ENCODE results near the gene GALNT11. TPM values are rescaled to one million over a fixed set of nuclear protein-coding genes. Genes with fewer than 3 reads are reported as not detected.

GALNT11 gene
- polyA plus RNA-seq, 2 of the 4 experiments (the other 2 are of a cell fraction), result 27.4 to 44.3 TPM

GRCh38 chr7:152132812-152133211 lies 107.3 kb downstream of the GALNT11 start:
- TF ChIP-seq CEBPB (IDR thresholded peaks at IDR 0.05) (no peak), RARB (CRISPR knock-in tag; IDR thresholded peaks at IDR 0.05) (no peak), HDAC2 (IDR thresholded peaks at IDR 0.05) (no peak), KDM5A (IDR thresholded peaks at IDR 0.05) (no peak), ESRRA (IDR thresholded peaks at IDR 0.05; ENCODE audit: borderline replicate concordance, low read length) (no peak), FOSL2 (IDR thresholded peaks at IDR 0.05) (no peak), FOSL2 (CRISPR knock-in tag; IDR thresholded peaks at IDR 0.05) (no peak)
- POLR2A ChIA-PET, result no interaction called here
- ATAC-seq (no peak), DNase-seq (ENCODE audit: low read depth in 1 of 2, low spot score in 1 of 2) (no peak), FAIRE-seq (no peak)
- Histone ChIP-seq H3K4me3 (no peak overlapping the region), H3K4me1 (no peaks in the 10 kb centered on the region), H3K4me2 (no peak overlapping the region), H3K9me3 (no peaks in the 10 kb centered on the region), H3K27ac (no peak overlapping the region)
- CTCF ChIA-PET, result interaction anchor here (0.9 to 1.9 kb wide), 2 partner anchors 9 to 15 kb away, joined by 4 to 7 read pairs; no protein-coding TSS in a partner anchor
- WGBS (ENCODE audit: missing lambda C conversion rate), result 93% methylated on average over 5 of the region's 5 CpGs

- Histone ChIP-seq H3K4me3 (no peak overlapping the region), H3K4me2 (no peak overlapping the region), H3K9me3 (no peaks in the 10 kb centered on the region), H3K27ac (no peak overlapping the region), H3K4me1 (no peaks in the 10 kb centered on the region)
- TF ChIP-seq CHD4 (IDR thresholded peaks at IDR 0.05; ENCODE audit: borderline replicate concordance), result no peak
- no peak for TF ChIP-seq CHD2 (IDR thresholded peaks at IDR 0.05; ENCODE audit: low read length, partially characterized antibody)
- TF ChIP-seq HOXA7 (CRISPR knock-in tag; IDR thresholded peaks at IDR 0.05), result no peak
- TF ChIP-seq MYC (IDR thresholded peaks at IDR 0.05; ENCODE audit: borderline replicate concordance, low read length), result no peak
- no peak for TF ChIP-seq FOSB (CRISPR knock-in tag; IDR thresholded peaks at IDR 0.05)
- TF ChIP-seq NPAS2 (CRISPR knock-in tag; IDR thresholded peaks at IDR 0.05; ENCODE audit: borderline replicate concordance), result no peak
- TF ChIP-seq HOXB5 (CRISPR knock-in tag; IDR thresholded peaks at IDR 0.05), result no peak
- TF ChIP-seq EP300 (IDR thresholded peaks at IDR 0.05), result no peak
- TF ChIP-seq POLR2AphosphoS2 (conservative IDR thresholded peaks at IDR 0.05; ENCODE audit: low read length), result no peak
- TF ChIP-seq, protein P1, sequence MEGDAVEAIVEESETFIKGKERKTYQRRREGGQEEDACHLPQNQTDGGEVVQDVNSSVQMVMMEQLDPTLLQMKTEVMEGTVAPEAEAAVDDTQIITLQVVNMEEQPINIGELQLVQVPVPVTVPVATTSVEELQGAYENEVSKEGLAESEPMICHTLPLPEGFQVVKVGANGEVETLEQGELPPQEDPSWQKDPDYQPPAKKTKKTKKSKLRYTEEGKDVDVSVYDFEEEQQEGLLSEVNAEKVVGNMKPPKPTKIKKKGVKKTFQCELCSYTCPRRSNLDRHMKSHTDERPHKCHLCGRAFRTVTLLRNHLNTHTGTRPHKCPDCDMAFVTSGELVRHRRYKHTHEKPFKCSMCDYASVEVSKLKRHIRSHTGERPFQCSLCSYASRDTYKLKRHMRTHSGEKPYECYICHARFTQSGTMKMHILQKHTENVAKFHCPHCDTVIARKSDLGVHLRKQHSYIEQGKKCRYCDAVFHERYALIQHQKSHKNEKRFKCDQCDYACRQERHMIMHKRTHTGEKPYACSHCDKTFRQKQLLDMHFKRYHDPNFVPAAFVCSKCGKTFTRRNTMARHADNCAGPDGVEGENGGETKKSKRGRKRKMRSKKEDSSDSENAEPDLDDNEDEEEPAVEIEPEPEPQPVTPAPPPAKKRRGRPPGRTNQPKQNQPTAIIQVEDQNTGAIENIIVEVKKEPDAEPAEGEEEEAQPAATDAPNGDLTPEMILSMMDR (IDR thresholded peaks at IDR 0.05), result no peak
- TF ChIP-seq, protein P2, sequence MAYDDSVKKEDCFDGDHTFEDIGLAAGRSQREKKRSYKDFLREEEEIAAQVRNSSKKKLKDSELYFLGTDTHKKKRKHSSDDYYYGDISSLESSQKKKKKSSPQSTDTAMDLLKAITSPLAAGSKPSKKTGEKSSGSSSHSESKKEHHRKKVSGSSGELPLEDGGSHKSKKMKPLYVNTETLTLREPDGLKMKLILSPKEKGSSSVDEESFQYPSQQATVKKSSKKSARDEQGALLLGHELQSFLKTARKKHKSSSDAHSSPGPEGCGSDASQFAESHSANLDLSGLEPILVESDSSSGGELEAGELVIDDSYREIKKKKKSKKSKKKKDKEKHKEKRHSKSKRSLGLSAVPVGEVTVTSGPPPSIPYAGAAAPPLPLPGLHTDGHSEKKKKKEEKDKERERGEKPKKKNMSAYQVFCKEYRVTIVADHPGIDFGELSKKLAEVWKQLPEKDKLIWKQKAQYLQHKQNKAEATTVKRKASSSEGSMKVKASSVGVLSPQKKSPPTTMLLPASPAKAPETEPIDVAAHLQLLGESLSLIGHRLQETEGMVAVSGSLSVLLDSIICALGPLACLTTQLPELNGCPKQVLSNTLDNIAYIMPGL (CRISPR knock-in tag; IDR thresholded peaks at IDR 0.05; ENCODE audit: borderline replicate concordance), result no peak
- no peak for TF ChIP-seq ESRRA (IDR thresholded peaks at IDR 0.05; ENCODE audit: borderline replicate concordance, low read length)
- TF ChIP-seq CBX8 (IDR thresholded peaks at IDR 0.05), result no peak
- TF ChIP-seq RARB (CRISPR knock-in tag; IDR thresholded peaks at IDR 0.05), result no peak
- TF ChIP-seq NFE2L2 (conservative IDR thresholded peaks at IDR 0.05; ENCODE audit: low read length), result no peak
- ATAC-seq (no peak; a peak in 1 of 6 replicates), DNase-seq (ENCODE audit: low read depth in 1 of 2, low spot score in 1 of 2) (no peak), FAIRE-seq (no peak)
- ChIA-PET CTCF (interaction anchor here (0.6 to 2.7 kb wide), 4 partner anchors 9 to 351 kb away, joined by 3 to 10 read pairs (median 6); no protein-coding TSS in a partner anchor), POLR2A (no interaction called here)
- 94% methylated on average over 13 of the region's 13 CpGs for WGBS (ENCODE audit: missing lambda C conversion rate)
Observed at GRCh38 chr7:152133804-152134203, 108.3 kb downstream of the GALNT11 start.

DNA sequence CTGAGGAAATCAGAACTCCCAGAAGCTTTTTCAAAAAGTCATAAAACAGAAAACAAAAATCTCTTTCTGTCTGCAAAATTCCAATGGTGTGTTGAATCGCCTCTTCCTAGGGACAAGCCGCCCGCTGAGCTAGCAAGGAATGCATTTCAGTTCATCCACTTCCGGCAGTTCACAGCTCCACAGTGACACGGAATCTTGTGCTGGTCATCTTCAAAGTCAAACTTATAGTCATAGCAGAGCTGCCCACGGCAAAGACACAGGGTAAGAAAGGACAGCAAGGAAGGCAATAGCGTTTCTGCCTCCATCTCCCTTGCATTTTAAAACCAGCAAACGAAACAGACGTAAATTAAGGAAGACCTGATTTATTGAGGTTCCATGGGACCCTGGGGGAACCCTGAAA lies 111.2 kb downstream of the GALNT11 start:
- WGBS (ENCODE audit: missing lambda C conversion rate), result 93% methylated on average over 9 of the region's 9 CpGs
- CTCF ChIA-PET, result interaction anchor here (0.7 kb wide), 2 partner anchors 210 to 965 kb away, joined by 3 to 4 read pairs; no protein-coding TSS in a partner anchor

More for the DNA sequence above, 111.2 kb downstream of the GALNT11 start:
- ATAC-seq (no peak), FAIRE-seq (no peak), DNase-seq (ENCODE audit: low read depth in 1 of 2, low spot score in 1 of 2) (no peak)
- TF ChIP-seq HOXA7 (CRISPR knock-in tag; IDR thresholded peaks at IDR 0.05) (no peak), ZC3H11A (IDR thresholded peaks at IDR 0.05) (no peak)
- no peaks in the 10 kb centered on the region for H3K9me3 ChIP-seq
- no peaks in the 10 kb centered on the region for H3K4me1 ChIP-seq
- no peak overlapping the region for H3K27ac ChIP-seq
- no peak overlapping the region for H3K4me2 ChIP-seq
- POLR2A ChIA-PET, result no interaction called here
- H3K4me3 ChIP-seq, result no peak overlapping the region

Data from A549 (cell line).